Naive thymus-derived CD4-positive, alpha-beta T cell (primary cell): ENCODE results near the gene SNX25. TPM values are rescaled to one million over a fixed set of nuclear protein-coding genes. Genes with fewer than 3 reads are reported as not detected.
"Not testable (repeated sequence)": the region's sequence is repeated elsewhere in the genome, so short reads cannot be mapped to it uniquely, and the experiment has no call there.

Experiments used
- ATAC-seq: fragments of 150-1000 bp; cut with Tn5 transposase; 2 replicates; pipeline ENCODE4 v1.10.0; 2021; ENCODE audit warnings: mild to moderate bottlenecking, moderate library complexity
- CTCF ChIA-PET: fragments of 350-600 bp; sonication (Branson Sonifier 250); formaldehyde crosslinking; loops from one replicate; lab custom pipeline; 2021; ENCODE audit warnings: antibody characterized with exemption; lab: Charles Lee
- POLR2A ChIA-PET: fragments of 350-600 bp; sonication (Branson Sonifier 250); formaldehyde crosslinking; loops from one replicate; lab custom pipeline; 2021; ENCODE audit warnings: antibody characterized with exemption, inconsistent platforms; lab: Charles Lee
- DNase-seq, 9 donors: peaks; one replicate each; pipeline versions ENCODE4 v3.0.0 to v3.0.0-alpha.2; 2020 to 2022; ENCODE audit warnings: mixed read lengths in 1 of 9
- H3K27ac ChIP-seq: one replicate; pipeline ENCODE4 v1.7.0; 2013; ENCODE audit warnings: mild to moderate bottlenecking, low read depth, low read length, moderate library complexity
- H3K27me3 ChIP-seq, 2 donors: one replicate each; pipeline ENCODE4 v1.7.0; 2013; ENCODE audit warnings: low read length in 2 of 2, mild to moderate bottlenecking in 2 of 2, moderate library complexity in 2 of 2; ENCODE audit not compliant: control insufficient read depth in 2 of 2, insufficient read depth in 2 of 2
- H3K36me3 ChIP-seq, 3 experiments: 1 replicate in 2 of 3; 2 replicates in 1 of 3; pipeline ENCODE4 v1.7.0; 2013; ENCODE audit warnings: low read length in 3 of 3, mild to moderate bottlenecking in 3 of 3, moderate library complexity in 1 of 3; ENCODE audit not compliant: insufficient read depth in 3 of 3, control insufficient read depth in 2 of 3
- H3K4me1 ChIP-seq, 2 donors: one replicate each; pipeline ENCODE4 v1.7.0; 2013; ENCODE audit warnings: low read length in 2 of 2, mild to moderate bottlenecking in 2 of 2, moderate library complexity in 1 of 2; ENCODE audit not compliant: control insufficient read depth in 2 of 2, insufficient read depth in 2 of 2
- H3K4me3 ChIP-seq: 2 replicates; pipeline ENCODE4 v1.7.0; 2013; ENCODE audit warnings: mild to moderate bottlenecking, low read length
- H3K9me3 ChIP-seq, 3 experiments: 1 replicate in 2 of 3; 2 replicates in 1 of 3; pipeline ENCODE4 v1.7.0; 2013; ENCODE audit warnings: low read length in 3 of 3; ENCODE audit not compliant: control insufficient read depth in 2 of 3
- H3K27ac Mint-ChIP-seq, 9 donors: one replicate each; pipeline ENCODE4 v1.8.0; 2020 to 2022; ENCODE audit warnings: mixed read lengths in 9 of 9, mild to moderate bottlenecking in 8 of 9, moderate library complexity in 5 of 9, inconsistent platforms in 2 of 9
- H3K27me3 Mint-ChIP-seq, 5 donors: one replicate each; pipeline ENCODE4 v1.8.0; 2021 to 2022; ENCODE audit warnings: mixed read lengths in 5 of 5, mild to moderate bottlenecking in 1 of 5
- H3K36me3 Mint-ChIP-seq, 5 donors: one replicate each; pipeline ENCODE4 v1.8.0; 2020 to 2022; ENCODE audit warnings: mixed read lengths in 5 of 5, mild to moderate bottlenecking in 3 of 5, inconsistent platforms in 1 of 5
- H3K4me1 Mint-ChIP-seq, 7 donors: one replicate each; pipeline ENCODE4 v1.8.0; 2020 to 2022; ENCODE audit warnings: mixed read lengths in 7 of 7, mild to moderate bottlenecking in 3 of 7, inconsistent platforms in 1 of 7
- H3K4me3 Mint-ChIP-seq, 10 donors: one replicate each; pipeline ENCODE4 v1.8.0; 2020 to 2022; ENCODE audit warnings: mild to moderate bottlenecking in 10 of 10, mixed read lengths in 10 of 10, moderate library complexity in 6 of 10, inconsistent platforms in 2 of 10
- H3K9me3 Mint-ChIP-seq, 11 donors: one replicate each; pipeline ENCODE4 v1.8.0; 2020 to 2022; ENCODE audit warnings: mixed read lengths in 11 of 11, mild to moderate bottlenecking in 4 of 11, inconsistent platforms in 1 of 11, moderate library complexity in 1 of 11
- intact Hi-C, 2 donors: fragments of 100-400 bp; cut with micrococcal nuclease; formaldehyde crosslinking; loops; one replicate each; pipeline ENCODE4 v1.15.1; 2023
- polyA plus RNA-seq, 2 donors: library from polyadenylated mRNA; unstranded; fragments of 300-500 nt; fragmentation: Illumina TruSeq; gene quantifications; one replicate each; pipeline ENCODE4 v1.2.3, GENCODE V29; 2021
- total RNA-seq, 6 experiments: library from RNA in 5 of 6; stranded (reverse) in 5 of 6; gene quantifications; 1 replicate in 5 of 6; 2 replicates in 1 of 6; pipeline ENCODE4 v1.2.3 and lab custom pipeline; 2021 to 2026

Gene SNX25
- total and polyA plus RNA-seq, 7 experiments from 2014 or later: 3.9 to 18.9 (median 9.8) TPM

- DNase-seq: no peak
- ChIA-PET CTCF (no interaction called here), POLR2A (interaction anchor here (0.7 kb wide), 1 partner anchor 1691 kb away, joined by 5 read pairs; no protein-coding TSS in a partner anchor)
- Histone ChIP-seq H3K4me3 (no peak overlapping the region), H3K27ac (no peak overlapping the region), H3K36me3 (peaks cover 0 to 5% (median 0%) of the 10 kb centered on the region in 3 experiments), H3K27me3 (no peaks in the 10 kb centered on the region), H3K4me1 (no peaks in the 10 kb centered on the region), H3K9me3 (no peaks in the 10 kb centered on the region)
- no peak for ATAC-seq
- peaks cover 15 to 54% (median 36%) of the 10 kb centered on the region in 7 donors for H3K4me1 Mint-ChIP-seq
- H3K36me3 Mint-ChIP-seq: peaks cover 6 to 29% (median 19%) of the 10 kb centered on the region in 5 donors
- no peak overlapping the region for H3K4me3 Mint-ChIP-seq
- H3K9me3 Mint-ChIP-seq: no peaks in the 10 kb centered on the region
- H3K27ac Mint-ChIP-seq: peak overlapping the region in 1 of 9 donors; percentile 15
- H3K27me3 Mint-ChIP-seq: no peaks in the 10 kb centered on the region
- intact Hi-C loops: no loop called here
Measured at GRCh38 chr4:185194924-185195888, 14.2 kb upstream of the SNX25 start.

GRCh38 chr4:185196437-185196836 lies 13.0 kb upstream of the SNX25 start:
- no peak overlapping the region for H3K27ac ChIP-seq
- no peaks in the 10 kb centered on the region for H3K4me1 ChIP-seq
- ATAC-seq (no peak), DNase-seq (no peak)
- Mint-ChIP-seq H3K36me3 (peaks cover 0 to 24% (median 11%) of the 10 kb centered on the region in 5 donors), H3K4me3 (no peak overlapping the region), H3K4me1 (peaks cover 12 to 54% (median 35%) of the 10 kb centered on the region in 7 donors), H3K9me3 (no peaks in the 10 kb centered on the region), H3K27me3 (no peaks in the 10 kb centered on the region), H3K27ac (no peak overlapping the region)
- ChIA-PET CTCF (interaction anchor here (0.6 to 1.8 kb wide), 3 partner anchors 13 to 65 kb away, joined by 3 to 14 read pairs (median 8); no protein-coding TSS in a partner anchor), POLR2A (interaction anchor here (0.6 to 0.7 kb wide), 3 partner anchors 273 to 1693 kb away, joined by 3 to 5 read pairs (median 3); no protein-coding TSS in a partner anchor)
- H3K36me3 ChIP-seq: no peaks in the 10 kb centered on the region
- intact Hi-C loops: no loop called here
- H3K9me3 ChIP-seq: no peaks in the 10 kb centered on the region
- H3K27me3 ChIP-seq: no peaks in the 10 kb centered on the region
- no peak overlapping the region for H3K4me3 ChIP-seq

DNA sequence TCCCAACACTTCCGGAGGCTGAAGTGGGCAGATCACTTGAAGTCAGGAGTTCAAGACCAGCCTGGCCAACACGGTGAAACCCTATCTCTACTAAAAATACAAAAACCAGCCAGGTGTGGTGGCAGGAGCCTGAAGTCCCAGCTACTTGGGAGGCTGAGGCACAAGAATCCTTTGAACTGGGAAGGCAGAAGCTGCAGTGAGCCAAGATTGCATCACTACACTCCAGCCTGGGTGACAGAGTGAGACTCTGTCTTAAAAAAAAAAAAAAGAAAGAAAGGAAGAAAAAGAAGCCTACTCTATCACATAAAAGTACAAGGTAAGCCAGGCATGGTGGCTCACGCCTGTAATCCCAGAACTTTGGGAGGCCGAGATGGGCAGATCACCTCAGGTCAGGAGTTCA lies 11.2 kb upstream of the SNX25 start:
- H3K4me3 ChIP-seq, H3K4me3 Mint-ChIP-seq, H3K4me1 ChIP-seq, H3K36me3 ChIP-seq, ATAC-seq, intact Hi-C loops, H3K9me3 Mint-ChIP-seq, POLR2A ChIA-PET, H3K27me3 Mint-ChIP-seq, H3K9me3 ChIP-seq, DNase-seq, H3K27me3 ChIP-seq, H3K27ac ChIP-seq, H3K27ac Mint-ChIP-seq: not testable (repeated sequence)
- Mint-ChIP-seq H3K36me3 (peaks cover 0 to 19% (median 11%) of the 10 kb centered on the region in 5 donors), H3K4me1 (peaks cover 17 to 63% (median 44%) of the 10 kb centered on the region in 7 donors)
- CTCF ChIA-PET: interaction anchor here (1.8 to 2.9 kb wide), 2 partner anchors 15 kb away, joined by 14 to 16 read pairs; no protein-coding TSS in a partner anchor

GRCh38 chr4:185201977-185202962 lies 7.1 kb upstream of the SNX25 start:
- Mint-ChIP-seq H3K27me3 (no peaks in the 10 kb centered on the region), H3K9me3 (no peaks in the 10 kb centered on the region), H3K27ac (peak overlapping the region; percentile 95 to 99 (median 98)), H3K36me3 (peaks cover 0 to 7% (median 6%) of the 10 kb centered on the region in 5 donors), H3K4me3 (peak overlapping the region; percentile 87 to 99 (median 96)), H3K4me1 (peaks cover 25 to 66% (median 56%) of the 10 kb centered on the region in 7 donors)
- H3K36me3 ChIP-seq: no peaks in the 10 kb centered on the region
- ATAC-seq: peak; percentile 5
- DNase-seq: peak in 5 of 9 donors; percentile 54 to 61 (median 58)
- peak overlapping the region; percentile 64 for H3K4me3 ChIP-seq
- no peaks in the 10 kb centered on the region for H3K9me3 ChIP-seq
- H3K4me1 ChIP-seq: peaks cover 21% of the 10 kb centered on the region in 2 donors
- intact Hi-C loops: loop anchor here (1.0 to 10.0 kb wide), 16 partner anchors 8 to 1697 kb away; partner anchors contain the start of genes CASP3 (in 2 of the 2), CYP4V2 (in 2 of the 2), PRIMPOL (in 2 of the 2) and CENPU (in 1 of the 2)
- H3K27ac ChIP-seq: peak overlapping the region; percentile 75
- POLR2A ChIA-PET: interaction anchor here (0.5 to 1.3 kb wide), 3 partner anchors 20 to 59 kb away, joined by 3 to 4 read pairs (median 3); partner anchors contain the start of gene SLC25A4
- CTCF ChIA-PET: no interaction called here
- H3K27me3 ChIP-seq: no peaks in the 10 kb centered on the region

- intact Hi-C loops: loop anchor here (1.0 to 10.0 kb wide), 19 partner anchors 7 to 1698 kb away; partner anchors contain the start of genes CASP3 (in 2 of the 2), CYP4V2 (in 2 of the 2), PRIMPOL (in 2 of the 2) and CCDC110 (in 1 of the 2)
- H3K27me3 ChIP-seq: no peaks in the 10 kb centered on the region
- H3K36me3 ChIP-seq: no peaks in the 10 kb centered on the region
- Mint-ChIP-seq H3K36me3 (peaks cover 0 to 7% (median 5%) of the 10 kb centered on the region in 5 donors), H3K9me3 (no peaks in the 10 kb centered on the region), H3K4me1 (peaks cover 25 to 63% (median 52%) of the 10 kb centered on the region in 7 donors), H3K27me3 (no peaks in the 10 kb centered on the region), H3K4me3 (peak overlapping the region; percentile 87 to 99 (median 96)), H3K27ac (peak overlapping the region; percentile 95 to 99 (median 98))
- CTCF ChIA-PET: no interaction called here
- ATAC-seq: no peak
- DNase-seq: peak in 1 of 9 donors; percentile 9
- peak overlapping the region; percentile 75 for H3K27ac ChIP-seq
- H3K4me1 ChIP-seq: peaks cover 21% of the 10 kb centered on the region in 2 donors
- H3K4me3 ChIP-seq: peak overlapping the region; percentile 64
- POLR2A ChIA-PET: interaction anchor here (0.5 to 1.3 kb wide), 3 partner anchors 20 to 60 kb away, joined by 3 to 4 read pairs (median 3); partner anchors contain the start of gene SLC25A4
- H3K9me3 ChIP-seq: no peaks in the 10 kb centered on the region
Measured at GRCh38 chr4:185202984-185203485, 6.4 kb upstream of the SNX25 start.
